ENCODE data around the gene C2CD4A. TPM values are rescaled to one million over a fixed set of nuclear protein-coding genes. Genes with fewer than 3 reads are reported as not detected.

C2CD4A gene
- total RNA-seq, 1 experiment from 2014 or later: 0.11 TPM

- TF ChIP-seq, protein P1, sequence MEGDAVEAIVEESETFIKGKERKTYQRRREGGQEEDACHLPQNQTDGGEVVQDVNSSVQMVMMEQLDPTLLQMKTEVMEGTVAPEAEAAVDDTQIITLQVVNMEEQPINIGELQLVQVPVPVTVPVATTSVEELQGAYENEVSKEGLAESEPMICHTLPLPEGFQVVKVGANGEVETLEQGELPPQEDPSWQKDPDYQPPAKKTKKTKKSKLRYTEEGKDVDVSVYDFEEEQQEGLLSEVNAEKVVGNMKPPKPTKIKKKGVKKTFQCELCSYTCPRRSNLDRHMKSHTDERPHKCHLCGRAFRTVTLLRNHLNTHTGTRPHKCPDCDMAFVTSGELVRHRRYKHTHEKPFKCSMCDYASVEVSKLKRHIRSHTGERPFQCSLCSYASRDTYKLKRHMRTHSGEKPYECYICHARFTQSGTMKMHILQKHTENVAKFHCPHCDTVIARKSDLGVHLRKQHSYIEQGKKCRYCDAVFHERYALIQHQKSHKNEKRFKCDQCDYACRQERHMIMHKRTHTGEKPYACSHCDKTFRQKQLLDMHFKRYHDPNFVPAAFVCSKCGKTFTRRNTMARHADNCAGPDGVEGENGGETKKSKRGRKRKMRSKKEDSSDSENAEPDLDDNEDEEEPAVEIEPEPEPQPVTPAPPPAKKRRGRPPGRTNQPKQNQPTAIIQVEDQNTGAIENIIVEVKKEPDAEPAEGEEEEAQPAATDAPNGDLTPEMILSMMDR (IDR thresholded peaks at IDR 0.05; ENCODE audit: insufficient read depth in 1 of 2, low read depth in 1 of 2, low read length in 1 of 2, severe bottlenecking in 1 of 2, unreplicated experiment in 1 of 2): no peak
- Histone ChIP-seq H3K4me1 (peaks cover 5% of the 10 kb centered on the region; the same call in 1 of the 2 replicates), H3K9me3 (no peaks in the 10 kb centered on the region), H3K4me3 (ENCODE audit: low read depth, low read length) (no peak overlapping the region), H3K27me3 (replicated peaks; ENCODE audit: control insufficient read depth, insufficient read depth, low read length) (no peaks in the 10 kb centered on the region), H3K36me3 (ENCODE audit: control insufficient read depth, insufficient read depth, low read length) (no peaks in the 10 kb centered on the region)
- Mint-ChIP-seq H3K4me3 (ENCODE audit: unreplicated experiment) (no peak overlapping the region), H3K36me3 (ENCODE audit: insufficient read depth, unreplicated experiment) (no peaks in the 10 kb centered on the region), H3K27ac (ENCODE audit: unreplicated experiment) (no peak overlapping the region), H3K27me3 (ENCODE audit: insufficient read depth, unreplicated experiment) (no peaks in the 10 kb centered on the region), H3K4me1 (ENCODE audit: low read depth, unreplicated experiment) (peaks cover 10% of the 10 kb centered on the region), H3K9me3 (ENCODE audit: unreplicated experiment) (no peaks in the 10 kb centered on the region)
- ChIA-PET POLR2A (no interaction called here), CTCF (no interaction called here)
- intact Hi-C loops (cut with micrococcal nuclease; ENCODE audit: unreplicated experiment): no loop called here
- DNase-seq: no peak
- no TSS peak for BruUV-seq (replicated peaks)
Observed at GRCh38 chr15:62119227-62119864, 52.6 kb downstream of the C2CD4A start.

DNA sequence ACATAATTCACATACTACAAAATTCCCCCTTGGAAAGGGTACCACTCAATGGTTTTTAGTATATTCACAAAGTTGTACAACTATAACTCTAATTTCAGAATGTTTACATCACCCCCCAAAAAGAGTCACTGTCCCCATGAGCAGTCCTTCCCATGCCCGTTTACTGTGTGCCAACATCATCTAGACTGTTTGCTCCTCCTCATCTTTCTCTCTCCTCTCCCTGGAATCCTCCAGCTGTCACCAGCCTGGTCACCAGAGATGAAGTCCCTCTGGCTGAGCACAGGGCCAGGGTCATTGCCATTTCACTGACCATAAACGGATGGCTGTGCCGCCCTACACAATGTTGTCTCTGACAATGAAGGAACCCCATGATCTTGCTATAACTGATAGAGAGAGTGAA lies 53.1 kb downstream of the C2CD4A start:
- Mint-ChIP-seq H3K4me3 (ENCODE audit: unreplicated experiment) (no peak overlapping the region), H3K27me3 (ENCODE audit: insufficient read depth, unreplicated experiment) (no peaks in the 10 kb centered on the region), H3K4me1 (ENCODE audit: low read depth, unreplicated experiment) (peaks cover 10% of the 10 kb centered on the region), H3K9me3 (ENCODE audit: unreplicated experiment) (no peaks in the 10 kb centered on the region), H3K36me3 (ENCODE audit: insufficient read depth, unreplicated experiment) (no peaks in the 10 kb centered on the region), H3K27ac (ENCODE audit: unreplicated experiment) (no peak overlapping the region)
- BruUV-seq (replicated peaks): no TSS peak
- TF ChIP-seq, protein P1 (IDR thresholded peaks at IDR 0.05; ENCODE audit: insufficient read depth in 1 of 2, low read depth in 1 of 2, low read length in 1 of 2, severe bottlenecking in 1 of 2, unreplicated experiment in 1 of 2): no peak
- Histone ChIP-seq H3K27me3 (replicated peaks; ENCODE audit: control insufficient read depth, insufficient read depth, low read length) (no peaks in the 10 kb centered on the region), H3K36me3 (ENCODE audit: control insufficient read depth, insufficient read depth, low read length) (no peaks in the 10 kb centered on the region), H3K9me3 (no peaks in the 10 kb centered on the region), H3K4me1 (peaks cover 7% of the 10 kb centered on the region; the same call in 1 of the 2 replicates), H3K4me3 (ENCODE audit: low read depth, low read length) (no peak overlapping the region)
- intact Hi-C loops (cut with micrococcal nuclease; ENCODE audit: unreplicated experiment): no loop called here
- POLR2A ChIA-PET: no interaction called here
- no peak for DNase-seq
- CTCF ChIA-PET: no interaction called here

Other genes starting within 250 kb of the C2CD4A start
- gene VPS13C, start 6.5 kb upstream of the C2CD4A start, total RNA-seq (2022): 42.4 and 44.0 TPM in 2 replicates
- 0.46 and 0.50 TPM in 2 replicates for gene C2CD4B, start 98.3 kb downstream of the C2CD4A start, total RNA-seq (2022)